T-cell (primary cell): ENCODE measurements around the gene MTMR3. TPM values are rescaled to one million over a fixed set of nuclear protein-coding genes. Genes with fewer than 3 reads are reported as not detected.

Experiments used
- ATAC-seq, 4 experiments: fragments of 200-7000 bp in 3 of 4; fragments of 150-1000 bp in 1 of 4; cut with Tn5 transposase; replicated peaks in 1 of 4; 1 replicate in 3 of 4; 2 replicates in 1 of 4; pipeline ENCODE4 v1.10.0; 2021; ENCODE audit warnings: moderate library complexity in 3 of 4, mild to moderate bottlenecking in 2 of 4, moderate number of reproducible peaks in 1 of 4
- CTCF ChIA-PET, 2 donors: fragments of 300-600 bp; sonication (Branson Sonifier 250); formaldehyde crosslinking; loops; one replicate each; lab custom pipeline; 2022; ENCODE audit warnings: antibody characterized with exemption in 2 of 2; lab: Charles Lee
- POLR2A ChIA-PET, 2 donors: fragments of 300-600 bp; sonication (Branson Sonifier 250); formaldehyde crosslinking; loops; one replicate each; lab custom pipeline; 2022; ENCODE audit warnings: antibody characterized with exemption in 2 of 2; lab: Charles Lee
- DNase-seq, 35 experiments: peaks; one replicate each; pipeline versions ENCODE4 v3.0.0 to v3.0.0-alpha.2; 2013 to 2023
- H3K27ac ChIP-seq: one replicate; pipeline ENCODE4 v1.5.1; 2013; ENCODE audit warnings: low read length
- H3K27me3 ChIP-seq, 2 experiments: replicated peaks in 1 of 2; 1 replicate in 1 of 2; 2 replicates in 1 of 2; pipeline versions ENCODE4 v1.6.1 to v1.7.0; 2013; ENCODE audit warnings: low read length in 1 of 2, mixed read lengths in 1 of 2; ENCODE audit not compliant: control insufficient read depth in 2 of 2, insufficient read depth in 2 of 2; ENCODE audit errors: extremely low read depth in 1 of 2
- H3K36me3 ChIP-seq, 2 donors: 1 replicate in 1 of 2; 2 replicates in 1 of 2; pipeline versions ENCODE4 v1.6.1 to v1.7.0; 2013; ENCODE audit warnings: low read length in 1 of 2; ENCODE audit not compliant: control insufficient read depth in 2 of 2, insufficient read depth in 1 of 2; ENCODE audit errors: extremely low read depth in 1 of 2
- H3K4me1 ChIP-seq, 2 experiments: 1 replicate in 1 of 2; 2 replicates in 1 of 2; pipeline versions ENCODE4 v1.6.1 to v1.7.0; 2013; ENCODE audit warnings: low read length in 2 of 2, mixed read lengths in 1 of 2; ENCODE audit not compliant: insufficient read depth in 2 of 2, control insufficient read depth in 1 of 2; ENCODE audit errors: extremely low read depth in 1 of 2
- H3K4me3 ChIP-seq, 2 donors: 1 replicate in 1 of 2; 2 replicates in 1 of 2; pipeline versions ENCODE4 v1.5.1 to v1.7.0; 2013; ENCODE audit warnings: mild to moderate bottlenecking in 2 of 2, low read length in 1 of 2, moderate library complexity in 1 of 2; ENCODE audit not compliant: control insufficient read depth in 1 of 2; ENCODE audit errors: extremely low read depth in 1 of 2
- H3K9me3 ChIP-seq: 2 replicates; pipeline ENCODE4 v1.7.0; 2013
- H3K27ac Mint-ChIP-seq, 2 donors: one replicate each; pipeline ENCODE4 v1.8.0; 2020 to 2021; ENCODE audit warnings: mild to moderate bottlenecking in 2 of 2, mixed read lengths in 2 of 2
- H3K27me3 Mint-ChIP-seq, 2 donors: one replicate each; pipeline ENCODE4 v1.8.0; 2021 to 2022; ENCODE audit warnings: mixed read lengths in 2 of 2
- H3K36me3 Mint-ChIP-seq: one replicate; pipeline ENCODE4 v1.8.0; 2021; ENCODE audit warnings: mixed read lengths
- H3K4me1 Mint-ChIP-seq, 3 donors: one replicate each; pipeline ENCODE4 v1.8.0; 2020 to 2022; ENCODE audit warnings: mixed read lengths in 3 of 3, mild to moderate bottlenecking in 1 of 3
- H3K4me3 Mint-ChIP-seq, 3 donors: one replicate each; pipeline ENCODE4 v1.8.0; 2020 to 2022; ENCODE audit warnings: mild to moderate bottlenecking in 3 of 3, mixed read lengths in 3 of 3, moderate library complexity in 3 of 3
- H3K9me3 Mint-ChIP-seq, 3 donors: one replicate each; pipeline ENCODE4 v1.8.0; 2020 to 2022; ENCODE audit warnings: mixed read lengths in 3 of 3
- WGBS: methylation state at CpG from one replicate; pipeline ENCODE4 v1.1.5; 2013; ENCODE audit warnings: missing lambda C conversion rate; ENCODE audit not compliant: insufficient coverage; 5-methylcytosine and 5-hydroxymethylcytosine counted together
- total RNA-seq, 35 experiments: library from RNA in 6 of 35; stranded (reverse) in 6 of 35; fragments of 120-200 nt in 1 of 35; gene quantifications; one replicate each; pipeline versions ENCODE4 v1.2.1 to v1.2.4 and lab custom pipeline; 2013 to 2026

The MTMR3 gene
- total RNA-seq, 5 donors from 2014 or later (not counting 1 experiment from before 2014, with no cell fraction given): 49.2 to 62.7 (median 57.1) TPM

DNA sequence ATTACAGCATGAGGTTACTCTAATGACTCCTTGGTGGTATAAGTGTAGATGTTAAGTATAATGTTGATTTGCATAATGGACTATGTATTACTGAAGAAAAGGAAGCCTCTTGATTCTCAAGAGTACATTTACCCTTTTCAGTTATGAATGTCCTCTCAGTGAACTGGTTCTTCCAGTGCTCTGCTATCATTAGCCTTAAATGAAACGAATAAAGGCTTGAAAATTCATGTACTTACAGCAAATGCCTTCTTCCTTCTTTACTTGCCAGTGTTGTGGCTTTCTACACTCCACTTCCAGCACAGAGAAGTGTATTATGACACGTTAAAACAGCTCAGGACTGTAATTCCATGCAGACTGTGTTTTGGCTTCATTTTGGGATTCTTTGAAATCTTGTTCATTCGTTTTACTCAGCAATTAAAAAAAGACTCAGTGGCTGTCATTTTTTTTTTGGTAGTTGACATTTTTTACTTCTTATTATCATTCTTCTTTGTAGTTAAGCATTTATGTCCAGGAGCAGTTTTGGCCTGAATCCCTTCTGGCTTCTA is 96.9 kb downstream of the MTMR3 start:
- no peak overlapping the region for H3K4me3 ChIP-seq
- H3K27me3 ChIP-seq: no peaks in the 10 kb centered on the region
- H3K9me3 ChIP-seq: no peaks in the 10 kb centered on the region
- peaks cover 0 to 34% of the 10 kb centered on the region in 2 donors for H3K36me3 ChIP-seq
- CTCF ChIA-PET: no interaction called here
- Mint-ChIP-seq H3K36me3 (peaks cover 27% of the 10 kb centered on the region), H3K4me3 (no peak overlapping the region), H3K4me1 (peaks cover 0 to 5% (median 0%) of the 10 kb centered on the region in 3 donors), H3K9me3 (no peaks in the 10 kb centered on the region), H3K27ac (no peak overlapping the region), H3K27me3 (no peaks in the 10 kb centered on the region)
- 86% methylated on average over 1 of the region's 3 CpGs for WGBS
- no peaks in the 10 kb centered on the region for H3K4me1 ChIP-seq
- ATAC-seq (no peak), DNase-seq (no peak)
- H3K27ac ChIP-seq: no peak overlapping the region
- POLR2A ChIA-PET: no interaction called here

GRCh38 chr22:29983296-29983917 is 100.4 kb downstream of the MTMR3 start:
- Histone ChIP-seq H3K4me3 (no peak overlapping the region), H3K9me3 (no peaks in the 10 kb centered on the region), H3K27ac (no peak overlapping the region), H3K36me3 (peaks cover 9 to 51% of the 10 kb centered on the region in 2 donors), H3K4me1 (no peaks in the 10 kb centered on the region), H3K27me3 (no peaks in the 10 kb centered on the region)
- H3K27ac Mint-ChIP-seq: no peak overlapping the region
- H3K36me3 Mint-ChIP-seq: peaks cover 46% of the 10 kb centered on the region
- WGBS: 100% methylated on average over 3 of the region's 10 CpGs
- no peak for ATAC-seq
- H3K4me3 Mint-ChIP-seq: no peak overlapping the region
- ChIA-PET CTCF (no interaction called here), POLR2A (no interaction called here)
- H3K27me3 Mint-ChIP-seq: no peaks in the 10 kb centered on the region
- no peaks in the 10 kb centered on the region for H3K9me3 Mint-ChIP-seq
- peaks cover 0 to 9% (median 0%) of the 10 kb centered on the region in 3 donors for H3K4me1 Mint-ChIP-seq
- DNase-seq: no peak

- Histone ChIP-seq H3K36me3 (peaks cover 9 to 38% of the 10 kb centered on the region in 2 donors), H3K4me1 (no peaks in the 10 kb centered on the region), H3K4me3 (no peak overlapping the region), H3K27me3 (no peaks in the 10 kb centered on the region), H3K9me3 (no peaks in the 10 kb centered on the region), H3K27ac (no peak overlapping the region)
- ChIA-PET CTCF (no interaction called here), POLR2A (no interaction called here)
- no CpG with 5 or more reads among the region's 1 CpG for WGBS
- peaks cover 36% of the 10 kb centered on the region for H3K36me3 Mint-ChIP-seq
- H3K4me3 Mint-ChIP-seq: no peak overlapping the region
- no peaks in the 10 kb centered on the region for H3K9me3 Mint-ChIP-seq
- peak overlapping the region in 1 of 2 donors; percentile 39 for H3K27ac Mint-ChIP-seq
- no peak for DNase-seq
- H3K4me1 Mint-ChIP-seq: peaks cover 0 to 4% (median 0%) of the 10 kb centered on the region in 3 donors
- H3K27me3 Mint-ChIP-seq: no peaks in the 10 kb centered on the region
- ATAC-seq: no peak
Observed at GRCh38 chr22:29985912-29986311, 102.9 kb downstream of the MTMR3 start.

- POLR2A ChIA-PET: no interaction called here
- H3K4me1 Mint-ChIP-seq: peaks cover 0 to 4% (median 0%) of the 10 kb centered on the region in 3 donors
Observed at GRCh38 chr22:29987137-29987536, 104.2 kb downstream of the MTMR3 start.

DNA sequence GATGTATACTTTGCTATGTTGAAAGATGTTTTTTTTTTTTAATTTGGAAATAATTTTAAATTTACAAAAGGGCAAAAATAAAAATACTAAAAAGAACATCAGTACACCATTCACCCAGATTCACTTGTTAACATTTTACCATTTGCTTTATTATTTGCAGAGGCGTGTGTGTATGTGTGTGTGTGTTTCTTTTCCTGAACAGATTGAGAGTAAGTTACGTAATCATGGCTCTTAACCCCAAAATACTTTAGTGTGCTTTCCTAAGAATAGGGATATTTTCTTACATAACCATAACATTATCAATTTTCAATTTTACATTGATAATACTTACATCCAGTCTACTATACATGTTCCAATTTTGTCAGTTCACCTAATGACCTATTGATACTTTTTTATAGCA is 105.7 kb downstream of the MTMR3 start:
- H3K36me3 ChIP-seq: peaks cover 9 to 54% of the 10 kb centered on the region in 2 donors
- Mint-ChIP-seq H3K9me3 (no peaks in the 10 kb centered on the region), H3K4me3 (no peak overlapping the region), H3K36me3 (peaks cover 51% of the 10 kb centered on the region), H3K27me3 (no peaks in the 10 kb centered on the region), H3K4me1 (peaks cover 0 to 4% (median 0%) of the 10 kb centered on the region in 3 donors), H3K27ac (no peak overlapping the region)
- CTCF ChIA-PET: no interaction called here
- H3K9me3 ChIP-seq: no peaks in the 10 kb centered on the region
- H3K27me3 ChIP-seq: no peaks in the 10 kb centered on the region
- H3K4me3 ChIP-seq: no peak overlapping the region
- no peak overlapping the region for H3K27ac ChIP-seq
- POLR2A ChIA-PET: interaction anchor here in 1 of 2 donors (0.7 kb wide), 1 partner anchor 262 kb away, joined by 3 read pairs; no protein-coding TSS in a partner anchor
- DNase-seq (no peak), ATAC-seq (no peak)
- H3K4me1 ChIP-seq: no peaks in the 10 kb centered on the region
- WGBS: no CpG with 5 or more reads among the region's 2 CpGs

More at GRCh38 chr22:29987137-29987536, 104.2 kb downstream of the MTMR3 start:
- no peaks in the 10 kb centered on the region for H3K4me1 ChIP-seq
- DNase-seq (no peak), ATAC-seq (no peak)
- H3K27me3 ChIP-seq: no peaks in the 10 kb centered on the region
- Mint-ChIP-seq H3K36me3 (peaks cover 40% of the 10 kb centered on the region), H3K4me3 (no peak overlapping the region), H3K9me3 (no peaks in the 10 kb centered on the region), H3K27ac (peak overlapping the region in 1 of 2 donors; percentile 25), H3K27me3 (no peaks in the 10 kb centered on the region)
- no peaks in the 10 kb centered on the region for H3K9me3 ChIP-seq
- CTCF ChIA-PET: no interaction called here
- H3K36me3 ChIP-seq: peaks cover 9 to 43% of the 10 kb centered on the region in 2 donors
- no peak overlapping the region for H3K4me3 ChIP-seq
- no CpG with 5 or more reads among the region's 1 CpG for WGBS
- H3K27ac ChIP-seq: no peak overlapping the region

- ATAC-seq (no peak), DNase-seq (no peak)
- H3K27me3 Mint-ChIP-seq: no peaks in the 10 kb centered on the region
- no peak overlapping the region for H3K27ac Mint-ChIP-seq
- Histone ChIP-seq H3K4me1 (no peaks in the 10 kb centered on the region), H3K4me3 (no peak overlapping the region), H3K36me3 (peaks cover 9 to 57% of the 10 kb centered on the region in 2 donors), H3K27ac (no peak overlapping the region), H3K27me3 (no peaks in the 10 kb centered on the region), H3K9me3 (no peaks in the 10 kb centered on the region)
- ChIA-PET POLR2A (no interaction called here), CTCF (no interaction called here)
- H3K4me3 Mint-ChIP-seq: no peak overlapping the region
- peaks cover 4 to 7% (median 6%) of the 10 kb centered on the region in 3 donors for H3K4me1 Mint-ChIP-seq
- H3K9me3 Mint-ChIP-seq: no peaks in the 10 kb centered on the region
- peaks cover 56% of the 10 kb centered on the region for H3K36me3 Mint-ChIP-seq
- 100% methylated on average over 2 of the region's 6 CpGs for WGBS
Observed at GRCh38 chr22:29989446-29989845, 106.5 kb downstream of the MTMR3 start.
